ENCODE results near the gene MTMR12. TPM values are rescaled to one million over a fixed set of nuclear protein-coding genes. Genes with fewer than 3 reads are reported as not detected.
"Not testable (repeated sequence)": the region's sequence is repeated elsewhere in the genome, so short reads cannot be mapped to it uniquely, and the experiment has no call there.

Gene MTMR12
- total RNA-seq, 3 donors from 2014 or later: 19.3 to 43.8 (median 20.7) TPM

DNA sequence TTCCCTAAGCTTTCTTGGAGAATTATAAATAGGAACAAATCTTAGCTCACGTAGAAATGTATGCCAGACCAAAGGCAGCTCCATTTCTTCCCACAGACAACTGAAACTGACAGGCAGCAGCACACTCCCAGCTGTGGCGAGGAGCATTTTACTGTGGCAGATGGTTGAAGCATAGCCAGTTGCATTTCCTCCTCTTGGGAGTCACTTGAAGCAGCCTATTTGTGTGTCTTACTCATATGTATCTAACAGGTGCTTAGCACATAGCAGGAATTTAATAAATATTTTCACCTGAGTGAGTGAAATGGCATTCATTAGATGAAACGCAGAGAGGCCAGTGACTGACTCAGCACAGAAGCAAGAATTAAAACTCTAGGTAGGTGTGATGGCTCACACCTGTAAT lies 12.3 kb upstream of the MTMR12 start:
- H3K36me3 ChIP-seq (ENCODE audit: low read depth): no peaks in the 10 kb centered on the region
- no peaks in the 10 kb centered on the region for H3K4me1 ChIP-seq (ENCODE audit: low read depth)
- H3K4me3 ChIP-seq: no peak overlapping the region
- peak; percentile 24 for ATAC-seq
- intact Hi-C loops (cut with DNase I, micrococcal nuclease): no loop called here
- TF ChIP-seq CTCF (IDR thresholded peaks at IDR 0.05): no peak
- no peak for DNase-seq
- H3K9me3 ChIP-seq: peaks cover 8% of the 10 kb centered on the region

DNA sequence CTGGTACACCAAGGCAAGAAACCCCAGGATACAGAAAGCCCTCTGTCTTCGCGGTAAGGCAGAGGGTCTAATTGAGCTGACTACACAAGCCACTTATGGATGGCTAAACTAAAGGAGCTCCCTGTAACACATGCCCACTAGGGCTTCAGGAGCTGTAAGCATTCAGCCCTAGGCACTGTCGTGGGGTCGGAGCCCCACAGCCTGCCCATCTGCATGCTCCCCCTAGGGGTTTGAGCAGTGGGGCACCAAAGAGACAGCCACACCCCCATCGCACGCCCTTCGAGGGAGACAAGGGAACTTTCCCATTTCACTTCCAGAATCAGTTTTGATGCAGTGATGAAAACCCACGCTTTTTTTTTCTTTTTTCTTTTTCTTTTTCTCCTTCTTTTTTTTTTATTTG lies 11.0 kb upstream of the MTMR12 start:
- Histone ChIP-seq H3K4me3 (no peak overlapping the region), H3K9me3 (peaks cover 8% of the 10 kb centered on the region), H3K36me3 (ENCODE audit: low read depth) (no peaks in the 10 kb centered on the region), H3K4me1 (ENCODE audit: low read depth) (no peaks in the 10 kb centered on the region)
- no peak for ATAC-seq
- no peak for DNase-seq
- intact Hi-C loops (cut with DNase I, micrococcal nuclease): no loop called here
- no peak for TF ChIP-seq CTCF (IDR thresholded peaks at IDR 0.05)

DNA sequence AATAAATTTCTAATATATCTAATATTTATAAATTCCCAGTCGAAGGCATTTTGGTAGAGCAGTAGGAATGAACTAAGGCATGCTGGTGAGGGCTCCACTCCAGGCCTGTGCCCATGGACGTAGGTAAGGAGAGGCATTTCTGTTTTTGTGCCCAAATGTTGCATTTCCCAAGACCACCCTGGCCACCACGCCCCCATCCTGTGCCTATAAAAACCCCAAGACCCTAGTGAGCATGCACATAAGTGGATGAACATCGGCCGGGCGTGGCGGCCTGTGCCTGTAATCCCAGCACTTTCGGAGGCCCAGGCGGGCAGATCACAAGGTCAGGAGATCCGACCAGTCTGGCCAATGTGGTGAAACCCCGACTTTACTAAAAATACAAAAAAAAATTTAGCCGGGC lies 10.1 kb upstream of the MTMR12 start:
- H3K9me3 ChIP-seq: peaks cover 8% of the 10 kb centered on the region
- DNase-seq: no peak
- no peaks in the 10 kb centered on the region for H3K36me3 ChIP-seq (ENCODE audit: low read depth)
- intact Hi-C loops (cut with DNase I, micrococcal nuclease): no loop called here
- H3K4me3 ChIP-seq: no peak overlapping the region
- TF ChIP-seq CTCF (IDR thresholded peaks at IDR 0.05): no peak
- ATAC-seq: no peak
- H3K4me1 ChIP-seq (ENCODE audit: low read depth): no peaks in the 10 kb centered on the region

- DNase-seq; H3K4me3 ChIP-seq; H3K36me3 ChIP-seq (ENCODE audit: low read depth); ATAC-seq; H3K9me3 ChIP-seq; intact Hi-C loops (cut with DNase I, micrococcal nuclease); H3K4me1 ChIP-seq (ENCODE audit: low read depth): not testable (repeated sequence)
Observed at GRCh38 chr5:32321787-32322186, 9.0 kb upstream of the MTMR12 start.

GRCh38 chr5:32320576-32320975 lies 7.8 kb upstream of the MTMR12 start:
- TF ChIP-seq CTCF (IDR thresholded peaks at IDR 0.05): no peak
- ATAC-seq (no peak), DNase-seq (no peak)
- Histone ChIP-seq H3K4me1 (ENCODE audit: low read depth) (no peaks in the 10 kb centered on the region), H3K9me3 (peaks cover 8% of the 10 kb centered on the region), H3K36me3 (ENCODE audit: low read depth) (no peaks in the 10 kb centered on the region), H3K4me3 (no peak overlapping the region)
- intact Hi-C loops (cut with DNase I, micrococcal nuclease): no loop called here

DNA sequence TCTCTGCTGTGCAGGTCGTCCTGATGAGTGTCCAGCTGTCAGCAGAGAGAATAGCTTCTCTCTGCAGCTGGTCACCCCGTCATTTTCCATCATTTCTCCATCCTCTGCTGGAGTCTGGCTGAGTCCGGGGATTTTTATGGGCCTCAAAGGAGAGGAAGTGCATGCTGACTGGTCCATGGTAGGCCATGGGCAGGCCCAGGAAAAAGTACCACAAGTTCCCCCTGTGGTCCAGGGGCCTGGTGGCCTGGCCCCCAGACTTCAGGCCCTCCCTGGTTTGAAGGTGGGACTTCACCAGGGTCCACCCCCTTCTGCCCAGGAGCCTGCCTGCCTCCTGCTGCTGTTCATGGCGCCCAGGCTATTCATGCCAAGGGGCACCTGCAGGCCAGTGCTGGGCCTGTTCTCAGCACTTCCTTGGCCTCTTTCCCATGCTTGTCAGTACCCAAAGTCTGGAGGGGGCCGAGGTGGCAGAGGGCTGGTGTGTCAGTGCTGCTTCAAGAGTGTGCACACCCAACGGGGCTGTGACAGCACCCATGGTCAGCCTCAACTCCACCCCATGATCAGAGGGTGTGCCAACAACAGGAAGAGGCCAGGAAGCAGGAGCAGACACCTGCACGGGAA lies 7.3 kb upstream of the MTMR12 start:
- intact Hi-C loops (cut with DNase I, micrococcal nuclease): no loop called here
- Histone ChIP-seq H3K36me3 (ENCODE audit: low read depth) (no peaks in the 10 kb centered on the region), H3K4me1 (ENCODE audit: low read depth) (no peaks in the 10 kb centered on the region), H3K9me3 (peaks cover 8% of the 10 kb centered on the region), H3K4me3 (no peak overlapping the region)
- DNase-seq: no peak
- TF ChIP-seq CTCF (IDR thresholded peaks at IDR 0.05): no peak
- ATAC-seq: no peak
